ENCODE measurements around the gene VILL. TPM values are rescaled to one million over a fixed set of nuclear protein-coding genes. Genes with fewer than 3 reads are reported as not detected.

Gene VILL
- total RNA-seq, 4 donors from 2014 or later, result 3.4 to 9.0 (median 7.0) TPM

GRCh38 chr3:38016847-38017444 lies 26.4 kb downstream of the VILL start:
- TF ChIP-seq CTCF (IDR thresholded peaks at IDR 0.05; ENCODE audit: low read depth), result no peak

- TF ChIP-seq CTCF (IDR thresholded peaks at IDR 0.05; ENCODE audit: low read depth), result no peak
These were observed 27.1 kb downstream of the VILL start for GRCh38 chr3:38017445-38018295.

GRCh38 chr3:38018296-38019266 lies 28.0 kb downstream of the VILL start:
- no peak for TF ChIP-seq CTCF (IDR thresholded peaks at IDR 0.05; ENCODE audit: low read depth)

GRCh38 chr3:38019658-38020341 lies 29.2 kb downstream of the VILL start:
- TF ChIP-seq CTCF (IDR thresholded peaks at IDR 0.05; ENCODE audit: low read depth), result no peak

GRCh38 chr3:38020342-38020726 lies 29.7 kb downstream of the VILL start:
- no peak for TF ChIP-seq CTCF (IDR thresholded peaks at IDR 0.05; ENCODE audit: low read depth)

- TF ChIP-seq CTCF (IDR thresholded peaks at IDR 0.05; ENCODE audit: low read depth), result no peak
These were observed 30.6 kb downstream of the VILL start for GRCh38 chr3:38021196-38021595.
